A673 (cell line): ENCODE data around the gene SPATA2. TPM values are rescaled to one million over a fixed set of nuclear protein-coding genes. Genes with fewer than 3 reads are reported as not detected.

Source experiments
- BruUV-seq: library from RNA; stranded (reverse); fragments of 400-500 nt; replicated peaks from 2 replicates; lab custom pipeline; 2021; lab: Mats Ljungman, UMichigan
- CTCF ChIA-PET: fragments of 300-600 bp; sonication (Branson Sonifier 250); formaldehyde crosslinking; loops from one replicate; lab custom pipeline; 2022; ENCODE audit warnings: antibody characterized with exemption; lab: Charles Lee
- POLR2A ChIA-PET: fragments of 300-600 bp; sonication (Branson Sonifier 250); formaldehyde crosslinking; loops from one replicate; lab custom pipeline; 2022; ENCODE audit warnings: antibody characterized with exemption; ENCODE audit not compliant: low non-redundant PET; lab: Charles Lee
- DNase-seq: peaks from one replicate; pipeline ENCODE4 v3.0.0-alpha.2; 2015; ENCODE audit warnings: low spot score
- H3K27ac ChIP-seq: fragments of 200-600 bp; sonication (generic); 2 replicates; pipeline ENCODE4 v1.5.1; 2016; ENCODE audit warnings: mixed run types, low read depth, mild to moderate bottlenecking, mixed read lengths, antibody characterized with exemption, low read length; ENCODE audit not compliant: poor library complexity, severe bottlenecking
- H3K27me3 ChIP-seq: fragments of 200-600 bp; sonication (generic); replicated peaks from 2 replicates; pipeline ENCODE4 v1.6.1; 2017; ENCODE audit warnings: mixed run types, low read depth, mild to moderate bottlenecking, mixed read lengths, antibody characterized with exemption, low read length; ENCODE audit not compliant: insufficient read depth, poor library complexity
- H3K36me3 ChIP-seq: fragments of 200-600 bp; sonication (generic); 2 replicates; pipeline ENCODE4 v1.6.1; 2016; ENCODE audit warnings: mixed run types, mild to moderate bottlenecking, mixed read lengths, antibody characterized with exemption, low read length; ENCODE audit not compliant: insufficient read depth, poor library complexity, severe bottlenecking
- H3K4me1 ChIP-seq: fragments of 200-600 bp; sonication (generic); 2 replicates; pipeline ENCODE4 v1.6.1; 2017; ENCODE audit warnings: mixed run types, mild to moderate bottlenecking, mixed read lengths, antibody characterized with exemption, low read length; ENCODE audit not compliant: insufficient read depth, poor library complexity, severe bottlenecking
- H3K4me3 ChIP-seq: fragments of 200-600 bp; sonication (generic); 2 replicates; pipeline ENCODE4 v1.5.1; 2016; ENCODE audit warnings: low read depth, mixed run types, mild to moderate bottlenecking, mixed read lengths, low read length; ENCODE audit not compliant: poor library complexity, severe bottlenecking
- H3K9me3 ChIP-seq: fragments of 200-600 bp; sonication (generic); 2 replicates; pipeline ENCODE4 v1.6.1; 2016; ENCODE audit warnings: mixed run types, low read depth, mild to moderate bottlenecking, mixed read lengths, antibody characterized with exemption, low read length; ENCODE audit not compliant: poor library complexity, severe bottlenecking
- EZH2 ChIP-seq: fragments of 200-600 bp; sonication (generic); IDR thresholded peaks from 2 replicates; pipeline ENCODE4 v1.6.1; 2017; ENCODE audit warnings: borderline replicate concordance, low read depth, mild to moderate bottlenecking, mixed read lengths, antibody characterized with exemption, low read length; ENCODE audit not compliant: poor library complexity, severe bottlenecking
- intact Hi-C: fragments of 100-400 bp; cut with micrococcal nuclease; formaldehyde crosslinking; loops from one replicate; pipeline ENCODE4 v1.10.0; 2022; ENCODE audit not compliant: unreplicated experiment
- total RNA-seq: library from RNA; stranded (reverse); gene quantifications from 2 replicates; pipeline ENCODE4 v1.2.3, GENCODE V29; 2021
- TF ChIP-seq, protein P1 (sequence below): fragments of 300-800, 200-600 bp; sonication (generic); conservative IDR thresholded peaks from 2 replicates; pipeline ENCODE4 v1.5.1; 2017; ENCODE audit warnings: low read depth, mild to moderate bottlenecking, antibody characterized with exemption, low read length, moderate library complexity, mixed read lengths

Gene SPATA2
- total RNA-seq, 1 experiment from 2014 or later = 9.2 TPM

DNA sequence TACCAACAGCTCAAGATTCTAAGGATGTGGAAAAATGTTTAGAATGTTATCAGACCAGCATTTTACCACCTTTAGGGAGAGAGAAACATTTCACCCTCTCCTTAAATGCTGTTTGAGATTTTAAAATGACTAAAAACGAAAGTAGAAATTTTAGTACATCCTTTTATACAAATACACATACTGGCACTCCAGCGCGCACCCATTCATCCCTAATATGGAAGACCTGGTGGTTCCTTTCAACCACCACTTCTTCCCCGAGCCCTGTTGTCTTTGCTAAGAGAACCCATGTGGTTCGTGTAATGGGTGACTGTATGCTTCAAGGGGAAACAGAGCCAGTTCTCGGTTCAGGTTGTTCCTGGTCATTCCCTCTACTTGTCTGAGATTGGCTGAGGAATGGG, 21.3 kb downstream of the SPATA2 start:
- intact Hi-C loops = no loop called here
- no peak for DNase-seq

DNA sequence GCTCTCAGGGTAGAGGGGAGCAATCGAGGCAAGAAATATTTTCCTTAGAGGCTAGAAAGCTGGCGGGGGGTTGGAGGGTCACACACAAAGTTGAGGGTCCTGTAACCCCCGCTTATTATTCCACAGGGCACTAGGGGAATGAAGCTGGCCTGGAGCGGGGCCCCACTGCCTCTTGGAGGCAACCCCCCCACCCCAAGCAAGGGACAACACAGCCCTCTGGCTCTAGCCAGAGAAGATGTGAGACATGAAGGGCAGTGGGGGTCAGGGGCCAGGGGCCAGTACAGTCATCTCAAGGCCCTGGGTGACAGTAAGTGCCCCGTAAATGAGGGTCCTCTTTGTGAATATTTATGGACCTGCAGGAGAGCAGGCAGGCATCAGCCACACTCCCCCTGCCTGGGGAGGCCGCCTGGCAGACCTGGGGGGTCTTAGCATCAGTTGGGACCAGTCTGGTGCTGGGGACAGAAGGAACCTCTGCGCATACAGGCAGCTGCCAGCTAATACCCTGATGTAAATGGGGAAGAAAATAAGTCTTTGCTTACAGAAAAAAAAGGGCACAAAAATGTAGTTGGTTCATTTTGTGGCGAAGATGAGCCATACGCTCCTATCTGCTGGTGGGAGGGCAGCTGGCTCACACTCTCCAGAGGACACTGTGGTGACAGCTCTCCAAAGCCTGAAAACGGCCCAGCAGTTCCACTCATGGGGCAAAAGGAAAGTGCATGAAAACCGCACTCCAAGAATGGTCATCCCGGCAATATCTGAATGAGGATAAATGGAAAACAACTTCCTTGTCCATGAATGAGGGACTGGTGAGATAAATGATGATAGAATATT, 21.9 kb downstream of the SPATA2 start:
- H3K9me3 ChIP-seq = no peaks in the 10 kb centered on the region
- intact Hi-C loops = no loop called here
- no peaks in the 10 kb centered on the region for H3K27me3 ChIP-seq
- H3K36me3 ChIP-seq = no peaks in the 10 kb centered on the region
- no peak overlapping the region for H3K4me3 ChIP-seq
- ChIA-PET CTCF (no interaction called here), POLR2A (interaction anchor here (0.6 kb wide), 1 partner anchor 14 kb away, joined by 6 read pairs; no protein-coding TSS in a partner anchor)
- H3K4me1 ChIP-seq = no peaks in the 10 kb centered on the region
- H3K27ac ChIP-seq = no peak overlapping the region
- TF ChIP-seq EZH2 = no peak
- TF ChIP-seq, protein P1, sequence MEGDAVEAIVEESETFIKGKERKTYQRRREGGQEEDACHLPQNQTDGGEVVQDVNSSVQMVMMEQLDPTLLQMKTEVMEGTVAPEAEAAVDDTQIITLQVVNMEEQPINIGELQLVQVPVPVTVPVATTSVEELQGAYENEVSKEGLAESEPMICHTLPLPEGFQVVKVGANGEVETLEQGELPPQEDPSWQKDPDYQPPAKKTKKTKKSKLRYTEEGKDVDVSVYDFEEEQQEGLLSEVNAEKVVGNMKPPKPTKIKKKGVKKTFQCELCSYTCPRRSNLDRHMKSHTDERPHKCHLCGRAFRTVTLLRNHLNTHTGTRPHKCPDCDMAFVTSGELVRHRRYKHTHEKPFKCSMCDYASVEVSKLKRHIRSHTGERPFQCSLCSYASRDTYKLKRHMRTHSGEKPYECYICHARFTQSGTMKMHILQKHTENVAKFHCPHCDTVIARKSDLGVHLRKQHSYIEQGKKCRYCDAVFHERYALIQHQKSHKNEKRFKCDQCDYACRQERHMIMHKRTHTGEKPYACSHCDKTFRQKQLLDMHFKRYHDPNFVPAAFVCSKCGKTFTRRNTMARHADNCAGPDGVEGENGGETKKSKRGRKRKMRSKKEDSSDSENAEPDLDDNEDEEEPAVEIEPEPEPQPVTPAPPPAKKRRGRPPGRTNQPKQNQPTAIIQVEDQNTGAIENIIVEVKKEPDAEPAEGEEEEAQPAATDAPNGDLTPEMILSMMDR = no peak
- BruUV-seq = no TSS peak
- DNase-seq = no peak

More for the DNA sequence above, 21.3 kb downstream of the SPATA2 start:
- Histone ChIP-seq H3K27ac (no peak overlapping the region), H3K4me3 (no peak overlapping the region), H3K9me3 (no peaks in the 10 kb centered on the region), H3K36me3 (no peaks in the 10 kb centered on the region), H3K4me1 (no peaks in the 10 kb centered on the region), H3K27me3 (no peaks in the 10 kb centered on the region)
- ChIA-PET CTCF (no interaction called here), POLR2A (no interaction called here)
- no TSS peak for BruUV-seq
- no peak for TF ChIP-seq EZH2
- TF ChIP-seq, protein P1 = no peak

DNA sequence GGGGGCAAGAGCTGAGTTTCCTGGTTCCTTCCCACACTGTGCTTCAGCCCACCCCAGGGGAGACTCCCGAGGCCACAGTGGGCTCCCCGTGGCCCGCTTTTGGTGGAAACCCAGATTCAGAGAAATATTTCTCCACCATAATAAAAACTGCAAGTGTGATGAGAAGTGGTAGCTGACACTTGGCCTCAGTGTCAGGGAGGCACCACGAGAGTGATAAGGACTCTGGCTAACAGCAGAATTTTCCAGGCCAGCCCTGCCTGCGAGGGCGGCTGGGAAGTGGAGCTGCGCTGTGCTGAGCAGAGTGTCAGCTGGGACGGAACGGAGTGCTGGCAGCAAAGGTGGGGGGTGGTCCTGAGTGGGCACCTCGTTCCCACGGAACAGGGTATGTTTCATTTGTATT, 22.5 kb downstream of the SPATA2 start:
- POLR2A ChIA-PET = interaction anchor here (0.6 kb wide), 1 partner anchor 14 kb away, joined by 6 read pairs; no protein-coding TSS in a partner anchor
- DNase-seq = no peak
- H3K36me3 ChIP-seq = no peaks in the 10 kb centered on the region
- H3K4me3 ChIP-seq = no peak overlapping the region
- TF ChIP-seq EZH2 = no peak
- TF ChIP-seq, protein P1 = no peak
- H3K27ac ChIP-seq = no peak overlapping the region
- H3K4me1 ChIP-seq = no peaks in the 10 kb centered on the region
- no peaks in the 10 kb centered on the region for H3K27me3 ChIP-seq
- H3K9me3 ChIP-seq = no peaks in the 10 kb centered on the region
- intact Hi-C loops = no loop called here
- CTCF ChIA-PET = no interaction called here
- no TSS peak for BruUV-seq
